ENCODE results near the gene DAGLA.

Gene DAGLA

DNA sequence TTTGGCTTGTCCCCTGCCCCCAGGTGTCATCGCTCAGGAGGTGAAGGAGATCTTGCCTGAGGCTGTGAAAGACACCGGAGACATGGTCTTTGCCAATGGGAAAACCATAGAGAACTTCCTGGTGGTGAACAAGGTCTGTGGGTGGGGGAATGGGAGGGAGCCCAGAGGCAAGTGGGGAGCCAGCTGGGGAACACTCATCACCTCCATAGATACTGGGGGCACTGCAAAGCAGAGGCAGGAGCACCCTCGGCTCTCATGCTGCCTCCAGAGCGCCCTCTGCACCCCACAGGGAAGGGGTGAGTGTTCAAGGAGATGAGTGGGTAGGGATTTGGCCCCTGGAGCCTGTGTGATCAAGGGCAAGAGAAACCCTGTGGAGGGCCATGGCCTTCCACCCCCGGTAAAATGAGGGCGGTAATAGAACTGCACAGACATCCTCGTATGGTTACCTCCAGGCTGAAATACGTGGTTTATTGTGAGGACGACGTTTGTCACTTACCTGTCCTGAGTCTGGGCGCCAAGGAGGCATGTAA is 98.2 kb downstream of the DAGLA start:
- Histone ChIP-seq H3K27me3 (ENCODE audit: control insufficient read depth, insufficient read depth, low read length) (no peaks in the 10 kb centered on the region), H3K36me3 (ENCODE audit: control insufficient read depth, insufficient read depth, low read length) (peaks cover 4% of the 10 kb centered on the region), H3K4me1 (ENCODE audit: control insufficient read depth, insufficient read depth, low read length) (no peaks in the 10 kb centered on the region), H3K4me3 (ENCODE audit: low read depth, low read length) (no peak overlapping the region), H3K9me3 (ENCODE audit: control insufficient read depth, insufficient read depth, low read length) (no peaks in the 10 kb centered on the region), H3K9ac (ENCODE audit: low read depth, low read length) (no peak overlapping the region)

GRCh38 chr11:61778920-61779650 is 98.9 kb downstream of the DAGLA start:
- no peak overlapping the region for H3K9ac ChIP-seq (ENCODE audit: low read depth, low read length)
- no peaks in the 10 kb centered on the region for H3K4me1 ChIP-seq (ENCODE audit: control insufficient read depth, insufficient read depth, low read length)
- H3K9me3 ChIP-seq (ENCODE audit: control insufficient read depth, insufficient read depth, low read length) = no peaks in the 10 kb centered on the region
- H3K27me3 ChIP-seq (ENCODE audit: control insufficient read depth, insufficient read depth, low read length) = no peaks in the 10 kb centered on the region
- peaks cover 7% of the 10 kb centered on the region for H3K36me3 ChIP-seq (ENCODE audit: control insufficient read depth, insufficient read depth, low read length)
- H3K4me3 ChIP-seq (ENCODE audit: low read depth, low read length) = no peak overlapping the region

- Histone ChIP-seq H3K9ac (ENCODE audit: low read depth, low read length) (no peak overlapping the region), H3K4me3 (ENCODE audit: low read depth, low read length) (no peak overlapping the region), H3K4me1 (ENCODE audit: control insufficient read depth, insufficient read depth, low read length) (no peaks in the 10 kb centered on the region), H3K36me3 (ENCODE audit: control insufficient read depth, insufficient read depth, low read length) (peaks cover 8% of the 10 kb centered on the region), H3K27me3 (ENCODE audit: control insufficient read depth, insufficient read depth, low read length) (no peaks in the 10 kb centered on the region), H3K9me3 (ENCODE audit: control insufficient read depth, insufficient read depth, low read length) (no peaks in the 10 kb centered on the region)
Observed at GRCh38 chr11:61779666-61780525, 99.7 kb downstream of the DAGLA start.

DNA sequence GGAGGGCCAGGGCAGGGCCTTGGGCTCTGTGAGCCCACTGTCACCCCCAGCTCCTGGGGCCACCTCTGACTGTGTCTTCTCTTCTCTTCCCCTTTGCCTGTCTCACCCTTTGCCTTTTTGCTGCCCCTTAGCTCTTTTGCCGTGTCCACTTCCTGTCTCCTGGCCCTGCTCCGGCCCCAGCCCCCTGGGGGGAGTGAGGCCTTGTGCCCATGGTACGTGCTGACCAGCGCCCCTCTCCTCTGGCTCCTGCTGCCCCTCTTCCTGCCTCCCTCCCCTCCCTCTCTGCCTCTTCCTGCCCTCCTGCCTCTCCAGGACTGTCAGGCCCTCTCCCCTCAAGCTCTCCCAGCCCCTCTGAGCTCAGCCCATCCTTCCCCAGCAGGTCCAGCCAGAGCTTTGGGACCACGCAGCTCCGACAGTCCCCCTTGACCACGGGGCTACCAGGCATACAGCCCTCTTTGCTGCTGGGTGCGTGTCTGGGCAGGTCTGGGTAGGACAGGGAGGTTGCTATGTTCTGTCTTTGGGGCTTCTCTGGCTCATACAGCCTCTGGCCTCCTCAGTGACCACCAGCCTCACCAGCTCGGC is 100.5 kb downstream of the DAGLA start:
- no peak overlapping the region for H3K4me3 ChIP-seq (ENCODE audit: low read depth, low read length)
- H3K9ac ChIP-seq (ENCODE audit: low read depth, low read length) = no peak overlapping the region
- H3K9me3 ChIP-seq (ENCODE audit: control insufficient read depth, insufficient read depth, low read length) = no peaks in the 10 kb centered on the region
- peaks cover 13% of the 10 kb centered on the region for H3K36me3 ChIP-seq (ENCODE audit: control insufficient read depth, insufficient read depth, low read length)
- no peaks in the 10 kb centered on the region for H3K27me3 ChIP-seq (ENCODE audit: control insufficient read depth, insufficient read depth, low read length)
- no peaks in the 10 kb centered on the region for H3K4me1 ChIP-seq (ENCODE audit: control insufficient read depth, insufficient read depth, low read length)

GRCh38 chr11:61781585-61781984 is 101.4 kb downstream of the DAGLA start:
- no peaks in the 10 kb centered on the region for H3K4me1 ChIP-seq (ENCODE audit: control insufficient read depth, insufficient read depth, low read length)
- no peaks in the 10 kb centered on the region for H3K9me3 ChIP-seq (ENCODE audit: control insufficient read depth, insufficient read depth, low read length)
- H3K36me3 ChIP-seq (ENCODE audit: control insufficient read depth, insufficient read depth, low read length) = peaks cover 22% of the 10 kb centered on the region
- no peak overlapping the region for H3K4me3 ChIP-seq (ENCODE audit: low read depth, low read length)
- no peaks in the 10 kb centered on the region for H3K27me3 ChIP-seq (ENCODE audit: control insufficient read depth, insufficient read depth, low read length)
- no peak overlapping the region for H3K9ac ChIP-seq (ENCODE audit: low read depth, low read length)

GRCh38 chr11:61782299-61782698 is 102.1 kb downstream of the DAGLA start:
- H3K4me1 ChIP-seq (ENCODE audit: control insufficient read depth, insufficient read depth, low read length) = no peaks in the 10 kb centered on the region
- peaks cover 29% of the 10 kb centered on the region for H3K36me3 ChIP-seq (ENCODE audit: control insufficient read depth, insufficient read depth, low read length)
- H3K27me3 ChIP-seq (ENCODE audit: control insufficient read depth, insufficient read depth, low read length) = no peaks in the 10 kb centered on the region
- no peak overlapping the region for H3K4me3 ChIP-seq (ENCODE audit: low read depth, low read length)
- no peaks in the 10 kb centered on the region for H3K9me3 ChIP-seq (ENCODE audit: control insufficient read depth, insufficient read depth, low read length)
- no peak overlapping the region for H3K9ac ChIP-seq (ENCODE audit: low read depth, low read length)

- no peaks in the 10 kb centered on the region for H3K9me3 ChIP-seq (ENCODE audit: control insufficient read depth, insufficient read depth, low read length)
- no peaks in the 10 kb centered on the region for H3K27me3 ChIP-seq (ENCODE audit: control insufficient read depth, insufficient read depth, low read length)
- H3K36me3 ChIP-seq (ENCODE audit: control insufficient read depth, insufficient read depth, low read length) = peaks cover 34% of the 10 kb centered on the region
- no peak overlapping the region for H3K4me3 ChIP-seq (ENCODE audit: low read depth, low read length)
- no peaks in the 10 kb centered on the region for H3K4me1 ChIP-seq (ENCODE audit: control insufficient read depth, insufficient read depth, low read length)
- no peak overlapping the region for H3K9ac ChIP-seq (ENCODE audit: low read depth, low read length)
Observed at GRCh38 chr11:61782841-61783240, 102.7 kb downstream of the DAGLA start.

GRCh38 chr11:61783717-61784505 is 103.7 kb downstream of the DAGLA start:
- Histone ChIP-seq H3K4me3 (ENCODE audit: low read depth, low read length) (no peak overlapping the region), H3K36me3 (ENCODE audit: control insufficient read depth, insufficient read depth, low read length) (peaks cover 40% of the 10 kb centered on the region), H3K9me3 (ENCODE audit: control insufficient read depth, insufficient read depth, low read length) (no peaks in the 10 kb centered on the region), H3K27me3 (ENCODE audit: control insufficient read depth, insufficient read depth, low read length) (no peaks in the 10 kb centered on the region), H3K4me1 (ENCODE audit: control insufficient read depth, insufficient read depth, low read length) (no peaks in the 10 kb centered on the region), H3K9ac (ENCODE audit: low read depth, low read length) (no peak overlapping the region)

- peaks cover 46% of the 10 kb centered on the region for H3K36me3 ChIP-seq (ENCODE audit: control insufficient read depth, insufficient read depth, low read length)
- no peaks in the 10 kb centered on the region for H3K4me1 ChIP-seq (ENCODE audit: control insufficient read depth, insufficient read depth, low read length)
- H3K9ac ChIP-seq (ENCODE audit: low read depth, low read length) = no peak overlapping the region
- no peaks in the 10 kb centered on the region for H3K27me3 ChIP-seq (ENCODE audit: control insufficient read depth, insufficient read depth, low read length)
- H3K9me3 ChIP-seq (ENCODE audit: control insufficient read depth, insufficient read depth, low read length) = no peaks in the 10 kb centered on the region
- H3K4me3 ChIP-seq (ENCODE audit: low read depth, low read length) = no peak overlapping the region
Observed at GRCh38 chr11:61784506-61784805, 104.3 kb downstream of the DAGLA start.

GRCh38 chr11:61785837-61786402 is 105.7 kb downstream of the DAGLA start:
- Histone ChIP-seq H3K4me1 (ENCODE audit: control insufficient read depth, insufficient read depth, low read length) (no peaks in the 10 kb centered on the region), H3K9me3 (ENCODE audit: control insufficient read depth, insufficient read depth, low read length) (no peaks in the 10 kb centered on the region), H3K36me3 (ENCODE audit: control insufficient read depth, insufficient read depth, low read length) (peaks cover 57% of the 10 kb centered on the region), H3K27me3 (ENCODE audit: control insufficient read depth, insufficient read depth, low read length) (no peaks in the 10 kb centered on the region), H3K4me3 (ENCODE audit: low read depth, low read length) (no peak overlapping the region), H3K9ac (ENCODE audit: low read depth, low read length) (no peak overlapping the region)

DNA sequence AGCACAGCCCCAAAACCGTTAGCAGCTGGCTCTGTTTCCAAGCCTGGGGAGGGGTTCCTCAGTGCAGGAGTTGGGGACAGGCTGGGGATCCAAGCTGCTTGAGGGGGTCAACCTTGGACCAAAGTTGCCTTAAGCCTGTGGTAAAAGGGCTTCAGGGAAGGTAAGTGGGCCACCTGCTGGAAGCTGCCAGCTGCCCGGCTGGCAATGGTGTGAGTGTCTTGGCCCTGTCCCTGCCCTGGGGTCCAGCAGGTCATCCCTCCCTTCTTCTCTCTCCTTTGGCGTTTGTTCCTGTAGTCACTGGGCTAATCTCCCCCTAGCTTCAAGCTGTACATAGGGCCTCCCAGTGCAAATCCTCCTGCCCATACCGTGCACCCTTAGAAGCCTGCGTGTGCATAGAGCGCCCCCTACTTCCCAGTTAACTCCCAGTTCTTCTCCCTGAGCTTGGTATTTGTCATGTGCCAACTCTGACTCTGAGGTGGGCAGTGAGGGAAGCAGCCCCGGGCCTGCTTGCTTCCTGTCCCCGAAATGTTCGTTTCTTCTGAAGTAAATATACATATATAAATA is 107.8 kb downstream of the DAGLA start:
- H3K27me3 ChIP-seq (ENCODE audit: control insufficient read depth, insufficient read depth, low read length) = no peaks in the 10 kb centered on the region
- H3K9ac ChIP-seq (ENCODE audit: low read depth, low read length) = no peak overlapping the region
- H3K36me3 ChIP-seq (ENCODE audit: control insufficient read depth, insufficient read depth, low read length) = peaks cover 57% of the 10 kb centered on the region
- H3K4me3 ChIP-seq (ENCODE audit: low read depth, low read length) = no peak overlapping the region
- H3K4me1 ChIP-seq (ENCODE audit: control insufficient read depth, insufficient read depth, low read length) = no peaks in the 10 kb centered on the region
- no peaks in the 10 kb centered on the region for H3K9me3 ChIP-seq (ENCODE audit: control insufficient read depth, insufficient read depth, low read length)
